22Rv1 (cell line): ENCODE results near the gene WNT7A.
A peak's percentile ranks its signal among the peaks of the same experiment; 100 is the strongest.

Source experiments
- H3K27ac ChIP-seq: fragments of 450-650 bp; 2 replicates; pipeline ENCODE4 v1.5.1; 2017
- ZFX ChIP-seq: fragments of 450-650 bp; IDR thresholded peaks from 2 replicates; pipeline ENCODE4 v1.6.1; 2017; ENCODE audit warnings: antibody characterized with exemption, borderline replicate concordance
- TF ChIP-seq, protein P1 (sequence below): fragments of 450-650 bp; IDR thresholded peaks from 2 replicates; pipeline ENCODE4 v1.5.1; 2017; ENCODE audit warnings: mild to moderate bottlenecking

Gene WNT7A

DNA sequence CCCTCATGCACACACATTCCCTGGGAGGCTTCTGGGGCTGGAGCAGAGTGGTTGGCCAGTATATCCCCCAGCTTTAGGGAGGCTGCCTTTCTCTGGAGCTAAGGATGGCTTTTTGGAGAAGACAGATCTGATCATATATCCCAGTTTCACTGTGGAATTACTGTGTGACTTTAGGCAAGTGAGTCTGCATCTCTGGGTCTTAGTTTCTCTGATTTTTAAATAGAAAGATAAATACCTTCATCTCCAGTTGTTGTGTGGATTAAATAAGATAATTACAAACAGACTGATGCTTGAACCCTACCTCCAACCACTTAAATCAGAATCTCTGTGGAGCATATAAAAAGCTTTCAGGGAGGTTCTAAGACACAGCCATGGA, 11.1 kb upstream of the WNT7A start:
- TF ChIP-seq, protein P1, sequence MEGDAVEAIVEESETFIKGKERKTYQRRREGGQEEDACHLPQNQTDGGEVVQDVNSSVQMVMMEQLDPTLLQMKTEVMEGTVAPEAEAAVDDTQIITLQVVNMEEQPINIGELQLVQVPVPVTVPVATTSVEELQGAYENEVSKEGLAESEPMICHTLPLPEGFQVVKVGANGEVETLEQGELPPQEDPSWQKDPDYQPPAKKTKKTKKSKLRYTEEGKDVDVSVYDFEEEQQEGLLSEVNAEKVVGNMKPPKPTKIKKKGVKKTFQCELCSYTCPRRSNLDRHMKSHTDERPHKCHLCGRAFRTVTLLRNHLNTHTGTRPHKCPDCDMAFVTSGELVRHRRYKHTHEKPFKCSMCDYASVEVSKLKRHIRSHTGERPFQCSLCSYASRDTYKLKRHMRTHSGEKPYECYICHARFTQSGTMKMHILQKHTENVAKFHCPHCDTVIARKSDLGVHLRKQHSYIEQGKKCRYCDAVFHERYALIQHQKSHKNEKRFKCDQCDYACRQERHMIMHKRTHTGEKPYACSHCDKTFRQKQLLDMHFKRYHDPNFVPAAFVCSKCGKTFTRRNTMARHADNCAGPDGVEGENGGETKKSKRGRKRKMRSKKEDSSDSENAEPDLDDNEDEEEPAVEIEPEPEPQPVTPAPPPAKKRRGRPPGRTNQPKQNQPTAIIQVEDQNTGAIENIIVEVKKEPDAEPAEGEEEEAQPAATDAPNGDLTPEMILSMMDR, result no peak
- no peak for TF ChIP-seq ZFX
- H3K27ac ChIP-seq, result no peak overlapping the region

DNA sequence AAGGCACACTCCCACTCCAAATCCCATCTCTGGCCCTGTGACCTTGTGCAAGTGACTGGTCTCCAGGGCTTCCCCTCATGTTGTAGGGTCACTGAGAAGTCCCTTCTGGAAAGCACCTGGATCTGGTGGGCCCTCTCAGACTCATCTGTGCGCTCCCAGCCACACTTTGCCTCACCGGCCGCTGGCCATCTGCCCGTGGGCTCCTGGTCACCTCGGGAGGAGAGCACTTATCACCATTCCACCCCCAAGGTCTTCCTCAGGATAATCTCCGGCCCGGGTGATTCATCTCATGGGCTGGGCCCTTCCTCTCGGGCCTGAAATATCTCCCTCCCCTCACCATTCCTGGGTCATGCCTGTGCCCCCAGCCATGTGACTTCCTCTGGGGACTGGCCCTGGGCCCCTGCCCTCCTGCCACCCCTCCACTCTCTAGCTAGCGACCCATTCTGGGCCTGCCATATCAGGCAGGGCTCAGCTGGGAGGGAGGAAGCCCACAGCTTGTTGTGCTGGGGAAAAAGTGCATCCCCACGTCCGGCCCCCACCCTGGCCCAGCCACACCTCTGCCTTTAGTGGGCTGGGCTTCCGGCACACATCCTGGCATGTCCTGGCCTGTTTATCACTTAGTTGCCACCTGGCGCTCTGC, 10.6 kb upstream of the WNT7A start:
- H3K27ac ChIP-seq, result no peak overlapping the region
- TF ChIP-seq ZFX, result no peak
- TF ChIP-seq, protein P1, result no peak

DNA sequence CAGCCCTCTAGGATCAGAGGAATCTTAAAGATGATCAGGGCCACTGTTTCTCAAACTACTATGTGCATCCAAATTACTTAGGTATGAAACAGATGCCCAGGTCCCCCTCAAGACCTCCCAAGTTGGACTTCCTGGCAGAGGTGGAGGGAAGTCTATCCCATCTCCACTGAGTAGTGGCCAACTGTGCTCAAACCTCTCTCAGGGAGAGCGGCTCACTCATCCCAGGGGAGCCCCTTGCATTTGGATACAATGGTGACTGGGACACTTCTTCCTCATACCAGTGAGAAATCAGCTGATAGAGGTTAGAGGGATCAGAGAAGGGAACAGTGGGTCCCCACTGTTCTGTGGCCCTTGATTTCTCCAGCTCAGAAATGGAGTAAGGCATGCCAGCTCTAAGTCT, 8.7 kb upstream of the WNT7A start:
- H3K27ac ChIP-seq, result no peak overlapping the region
- TF ChIP-seq ZFX, result no peak
- TF ChIP-seq, protein P1, result no peak

DNA sequence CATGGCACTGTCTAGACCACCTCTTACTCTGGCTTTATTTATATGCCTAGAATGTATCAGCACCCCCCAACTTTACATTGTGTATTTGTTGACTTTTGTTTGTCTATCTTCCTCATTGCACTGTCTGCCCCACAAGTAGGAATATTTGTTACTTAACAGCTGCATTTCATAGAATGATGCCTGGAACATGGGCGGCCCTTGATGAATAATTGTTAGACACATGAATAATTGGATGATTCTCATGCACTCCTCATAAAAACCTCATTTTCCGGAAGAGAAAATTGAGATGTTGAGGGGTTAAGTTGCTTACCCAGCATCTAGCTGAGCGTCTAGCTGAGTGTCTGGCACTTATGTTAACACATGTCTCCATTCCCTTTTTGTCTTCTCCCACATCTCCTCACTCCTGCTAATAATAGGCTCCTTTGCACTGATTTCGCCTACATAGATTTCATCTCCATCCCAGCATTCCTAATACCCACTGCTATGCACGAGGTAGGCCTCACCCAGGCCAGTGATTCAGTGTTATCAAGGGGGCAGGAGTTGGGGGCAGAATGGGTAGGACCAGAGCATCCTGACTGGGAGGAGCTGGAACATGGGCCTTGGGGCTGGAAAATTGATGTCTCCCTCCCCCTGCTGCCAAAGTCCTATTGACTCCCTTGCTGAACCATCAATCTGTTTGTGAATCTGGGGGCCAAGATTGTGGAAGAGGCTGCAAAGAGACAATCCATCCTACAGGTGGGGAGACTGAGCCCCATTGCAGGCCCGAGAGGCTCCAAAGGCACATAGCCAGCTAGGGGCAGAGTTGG, 7.8 kb upstream of the WNT7A start:
- TF ChIP-seq, protein P1, result no peak
- no peak for TF ChIP-seq ZFX
- no peak overlapping the region for H3K27ac ChIP-seq

DNA sequence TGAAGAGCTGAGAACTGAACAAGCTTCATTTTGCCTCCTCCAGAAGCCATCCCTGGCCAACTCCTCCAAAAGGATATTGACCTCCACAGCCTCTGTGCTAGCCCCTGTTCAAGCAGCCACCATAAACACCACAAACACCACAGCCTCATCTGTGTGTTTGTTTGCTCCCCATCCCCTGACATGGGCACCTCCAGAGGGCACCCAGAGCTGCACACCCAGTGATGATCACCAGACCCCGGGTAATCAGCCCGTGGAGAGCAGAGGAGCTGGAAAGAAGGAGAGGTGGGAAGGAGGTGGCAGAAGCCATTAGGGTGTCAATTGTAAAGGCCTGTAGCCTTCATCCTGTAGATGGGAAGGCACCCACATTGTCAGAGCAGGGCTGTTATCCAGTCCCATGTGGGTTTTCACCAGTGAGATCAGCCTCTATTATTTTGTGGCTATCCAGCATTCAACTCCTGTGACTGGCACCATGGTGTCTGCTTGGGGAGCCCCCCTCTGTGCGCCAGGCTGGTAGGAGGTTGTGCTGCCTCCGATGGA, 6.8 kb upstream of the WNT7A start:
- TF ChIP-seq ZFX, result no peak
- TF ChIP-seq, protein P1, result no peak
- H3K27ac ChIP-seq, result no peak overlapping the region

DNA sequence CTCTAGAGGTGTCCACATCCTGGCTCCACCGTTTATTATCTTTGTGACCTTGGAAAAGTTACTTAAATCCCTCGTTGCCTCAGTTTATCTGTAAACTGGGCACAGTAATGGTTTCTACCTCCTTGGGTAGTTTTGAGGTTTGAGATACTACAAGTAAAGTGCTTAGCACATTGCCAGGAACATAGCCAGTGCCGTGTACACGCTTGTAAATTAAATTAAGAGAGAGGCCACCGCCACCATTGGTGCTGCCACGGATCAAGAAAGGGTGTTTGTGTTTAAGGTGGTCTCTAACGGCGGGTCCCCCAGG, 5.8 kb upstream of the WNT7A start:
- no peak overlapping the region for H3K27ac ChIP-seq
- TF ChIP-seq, protein P1, result peak; percentile 56
- TF ChIP-seq ZFX, result no peak
